NB4 (cell line): Measurements from ENCODE around the gene COG7.

Experiments used
- MYC ChIP-seq: IDR thresholded peaks from 2 replicates; pipeline ENCODE4 v1.6.1; 2011; ENCODE audit warnings: low read depth, low read length
- TF ChIP-seq, protein P1 (sequence below): IDR thresholded peaks from one replicate; pipeline ENCODE4 v1.5.1; 2012; ENCODE audit warnings: low read depth, low read length

DNA sequence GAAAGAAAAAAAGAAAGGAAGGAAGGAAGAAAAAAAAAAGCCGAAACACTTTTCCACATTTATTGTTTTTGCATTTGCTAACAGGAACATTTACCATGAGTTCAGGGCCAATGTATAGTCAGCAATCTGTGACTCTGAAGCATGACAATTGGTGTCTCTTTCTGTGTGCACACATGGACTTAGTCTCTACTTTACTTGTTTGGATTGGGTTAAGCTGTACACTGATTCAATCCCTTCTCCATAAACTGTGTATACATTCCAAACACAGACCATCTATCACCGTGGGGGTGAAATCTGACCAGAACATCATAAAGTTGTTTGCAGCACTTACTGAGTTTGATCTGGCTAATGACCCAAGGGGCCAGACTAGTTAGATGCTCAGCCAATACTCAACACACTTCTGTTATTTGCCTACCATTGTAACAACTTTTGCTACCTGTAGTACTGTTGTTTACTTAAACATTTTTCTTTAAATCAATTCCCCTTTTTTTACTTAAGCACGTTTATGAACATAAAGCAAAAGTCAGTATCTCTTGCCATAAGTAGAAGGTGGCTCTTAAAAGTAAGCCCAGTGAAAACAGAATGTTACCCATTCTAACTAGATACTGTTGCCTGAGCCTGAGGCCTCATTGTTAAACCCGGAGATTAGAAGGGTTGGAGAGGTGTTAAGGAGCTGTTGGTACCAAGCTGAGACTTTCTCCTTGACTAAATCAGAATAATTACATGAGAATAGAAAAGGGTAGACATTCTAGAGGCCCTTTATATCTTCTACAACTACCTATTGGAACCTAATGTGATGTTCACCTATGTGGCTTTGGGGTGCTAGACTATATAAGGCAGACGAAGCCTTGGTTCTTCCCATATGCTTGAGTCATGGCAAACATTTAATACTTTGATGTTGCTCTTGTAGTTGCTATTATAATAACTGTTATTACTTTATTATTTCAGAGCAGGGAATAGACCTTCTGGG is 109.1 kb downstream of the COG7 start:
- TF ChIP-seq, protein P1, sequence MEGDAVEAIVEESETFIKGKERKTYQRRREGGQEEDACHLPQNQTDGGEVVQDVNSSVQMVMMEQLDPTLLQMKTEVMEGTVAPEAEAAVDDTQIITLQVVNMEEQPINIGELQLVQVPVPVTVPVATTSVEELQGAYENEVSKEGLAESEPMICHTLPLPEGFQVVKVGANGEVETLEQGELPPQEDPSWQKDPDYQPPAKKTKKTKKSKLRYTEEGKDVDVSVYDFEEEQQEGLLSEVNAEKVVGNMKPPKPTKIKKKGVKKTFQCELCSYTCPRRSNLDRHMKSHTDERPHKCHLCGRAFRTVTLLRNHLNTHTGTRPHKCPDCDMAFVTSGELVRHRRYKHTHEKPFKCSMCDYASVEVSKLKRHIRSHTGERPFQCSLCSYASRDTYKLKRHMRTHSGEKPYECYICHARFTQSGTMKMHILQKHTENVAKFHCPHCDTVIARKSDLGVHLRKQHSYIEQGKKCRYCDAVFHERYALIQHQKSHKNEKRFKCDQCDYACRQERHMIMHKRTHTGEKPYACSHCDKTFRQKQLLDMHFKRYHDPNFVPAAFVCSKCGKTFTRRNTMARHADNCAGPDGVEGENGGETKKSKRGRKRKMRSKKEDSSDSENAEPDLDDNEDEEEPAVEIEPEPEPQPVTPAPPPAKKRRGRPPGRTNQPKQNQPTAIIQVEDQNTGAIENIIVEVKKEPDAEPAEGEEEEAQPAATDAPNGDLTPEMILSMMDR: no peak
- no peak for TF ChIP-seq MYC
